Panc1 (cell line): ENCODE measurements around the gene TLE1.

Source experiments
- CTCF ChIP-seq: fragments of 450-650 bp; IDR thresholded peaks from 2 replicates; pipeline ENCODE4 v1.5.1; 2017; ENCODE audit warnings: mild to moderate bottlenecking
- POLR2AphosphoS5 ChIP-seq: IDR thresholded peaks from 2 replicates; pipeline ENCODE4 v1.6.1; 2012; ENCODE audit warnings: mild to moderate bottlenecking, low read depth, low read length, moderate library complexity
- REST ChIP-seq, 2 experiments: IDR thresholded peaks; 2 replicates each; pipeline ENCODE4 v1.6.1; 2011 to 2012; ENCODE audit warnings: low read depth in 2 of 2, control low read depth in 1 of 2, low read length in 1 of 2, mild to moderate bottlenecking in 1 of 2, moderate library complexity in 1 of 2; ENCODE audit not compliant: insufficient read depth in 1 of 2
- SIN3A ChIP-seq: IDR thresholded peaks from 2 replicates; pipeline ENCODE4 v1.6.1; 2012; ENCODE audit warnings: low read depth, mild to moderate bottlenecking, low read length, moderate library complexity, borderline replicate concordance; ENCODE audit not compliant: insufficient read depth

- peak; percentile 29 for TF ChIP-seq CTCF
- no peak for TF ChIP-seq POLR2AphosphoS5
- TF ChIP-seq SIN3A = no peak
- TF ChIP-seq REST (IDR thresholded peaks at IDR 0.05; ENCODE audit: insufficient read depth in 1 of 2, low read depth in 2 of 2, low read length in 1 of 2) = no peak
These were observed 136.8 kb downstream of the TLE1 start for GRCh38 chr9:81552581-81552991.
